HepG2 (cell line): ENCODE measurements around the gene SLC25A15. TPM values are rescaled to one million over a fixed set of nuclear protein-coding genes. Genes with fewer than 3 reads are reported as not detected.

Experiments used
- EP300 ChIP-seq, 3 experiments: sonication (generic) in 1 of 3; formaldehyde crosslinking in 1 of 3; IDR thresholded peaks; 2 replicates each; pipeline versions ENCODE4 v1.5.1 to v1.6.1; 2011 to 2020; ENCODE audit warnings: low read depth in 2 of 3, low read length in 2 of 3, borderline replicate concordance in 1 of 3, improper control_type of control experiment in 1 of 3, mild to moderate bottlenecking in 1 of 3, missing genetic modification reagents in 1 of 3, moderate library complexity in 1 of 3
- POLR2A ChIP-seq, 2 experiments: IDR thresholded peaks; 2 replicates each; pipeline ENCODE4 v1.6.1; 2011; ENCODE audit warnings: low read depth in 2 of 2, low read length in 2 of 2, mild to moderate bottlenecking in 1 of 2, moderate library complexity in 1 of 2; ENCODE audit not compliant: insufficient read depth in 1 of 2
- POLR2AphosphoS5 ChIP-seq: IDR thresholded peaks from 2 replicates; pipeline ENCODE4 v1.6.1; 2012; ENCODE audit warnings: low read depth, low read length
- ZEB1 ChIP-seq: IDR thresholded peaks from 2 replicates; pipeline ENCODE4 v1.6.1; 2012; ENCODE audit warnings: mild to moderate bottlenecking, low read depth, inconsistent platforms; ENCODE audit not compliant: insufficient replicate concordance
- ZNF292 ChIP-seq: sonication (generic); formaldehyde crosslinking; IDR thresholded peaks from 2 replicates; pipeline ENCODE4 v1.8.1; 2022; ENCODE audit warnings: mild to moderate bottlenecking, low read depth, missing genetic modification reagents, borderline replicate concordance
- ZNF484 ChIP-seq: sonication (generic); formaldehyde crosslinking; IDR thresholded peaks from 2 replicates; pipeline ENCODE4 v1.5.1; 2020; ENCODE audit warnings: mild to moderate bottlenecking, low read depth, missing genetic modification reagents, borderline replicate concordance
- polyA plus RNA-seq, 8 experiments: library from polyadenylated mRNA; depleted of rRNA in 3 of 8; stranded (reverse) in 7 of 8; unstranded in 1 of 8; fragments of >200 nt; fragmentation: Illumina TruSeq in 4 of 8; extraction: Trizol in 4 of 8; gene quantifications; 2 replicates each; pipeline versions ENCODE4 v1.2.1 to v1.2.3, GENCODE V29; 2011 to 2016; ENCODE audit warnings: low read depth in 4 of 8, missing spikeins in 1 of 8, mixed read lengths in 1 of 8; ENCODE audit not compliant: insufficient read depth in 1 of 8
- total RNA-seq, 5 experiments: library from RNA; depleted of rRNA; stranded (reverse); fragments of >200 nt; fragmentation: Illumina TruSeq; extraction: Trizol; gene quantifications; 2 replicates each; pipeline ENCODE4 v1.2.3, GENCODE V29; 2016; ENCODE audit warnings: low read depth in 1 of 5
- TF ChIP-seq, protein P1 (sequence below): sonication (generic); formaldehyde crosslinking; IDR thresholded peaks from 2 replicates; pipeline ENCODE4 v1.4.0; 2020; ENCODE audit warnings: missing genetic modification reagents
- TF ChIP-seq, protein P2 (sequence below): sonication (generic); formaldehyde crosslinking; conservative IDR thresholded peaks from 2 replicates; pipeline ENCODE4 v1.8.0; 2022; ENCODE audit warnings: mild to moderate bottlenecking, moderate library complexity, missing genetic modification reagents
- TF ChIP-seq, protein P3 (sequence below): IDR thresholded peaks from 2 replicates; pipeline ENCODE4 v1.4.0; 2020; ENCODE audit warnings: mild to moderate bottlenecking, missing genetic modification reagents
- TF ChIP-seq, protein P4 (sequence below): sonication (generic); formaldehyde crosslinking; IDR thresholded peaks from 2 replicates; pipeline ENCODE4 v1.9.0; 2021; ENCODE audit warnings: missing genetic modification reagents, borderline replicate concordance
- TF ChIP-seq, protein P5 (sequence below): IDR thresholded peaks from 2 replicates; pipeline ENCODE4 v1.6.1; 2012; ENCODE audit warnings: low read length, improper control_type of control experiment

Gene SLC25A15
- total and polyA plus RNA-seq, 2 of the 13 experiments (the other 11 are each of a cell fraction or from before 2014, with no cell fraction given): 17.3 to 39.1 TPM

DNA sequence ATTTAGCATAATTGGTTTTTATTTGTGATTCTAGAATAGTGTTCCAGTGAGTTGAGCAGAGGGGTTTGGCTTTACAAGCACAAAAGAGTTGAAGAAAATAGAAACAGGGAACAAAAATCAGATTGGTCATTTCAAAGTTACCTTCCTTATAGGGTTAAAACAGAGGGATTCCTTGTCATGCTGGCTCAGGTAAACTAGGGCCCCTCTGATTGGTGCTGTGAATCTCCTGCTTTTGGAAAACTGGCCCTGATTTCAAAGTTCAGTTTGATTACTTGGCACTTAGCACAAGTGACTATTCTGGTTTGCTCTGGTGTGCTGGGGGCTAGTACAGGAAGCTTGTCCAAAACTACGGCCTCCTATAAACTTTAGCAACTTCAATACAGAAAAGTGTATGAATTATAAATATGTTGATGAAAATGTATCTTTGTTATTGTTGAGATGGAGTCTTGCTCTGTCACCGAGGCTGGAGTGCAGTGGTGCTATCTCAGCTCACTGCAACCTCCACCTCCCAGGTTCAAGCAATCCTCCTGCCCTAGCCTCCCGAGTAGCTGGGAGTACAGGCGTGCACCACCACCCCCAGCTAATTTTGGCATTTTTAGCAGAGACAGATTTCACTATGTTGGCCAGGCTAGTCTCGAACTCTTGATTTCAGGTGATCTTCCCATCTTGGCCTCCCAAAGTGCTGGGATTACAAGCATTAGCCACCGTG, 16.5 kb upstream of the SLC25A15 start (continued):
- TF ChIP-seq, protein P1, sequence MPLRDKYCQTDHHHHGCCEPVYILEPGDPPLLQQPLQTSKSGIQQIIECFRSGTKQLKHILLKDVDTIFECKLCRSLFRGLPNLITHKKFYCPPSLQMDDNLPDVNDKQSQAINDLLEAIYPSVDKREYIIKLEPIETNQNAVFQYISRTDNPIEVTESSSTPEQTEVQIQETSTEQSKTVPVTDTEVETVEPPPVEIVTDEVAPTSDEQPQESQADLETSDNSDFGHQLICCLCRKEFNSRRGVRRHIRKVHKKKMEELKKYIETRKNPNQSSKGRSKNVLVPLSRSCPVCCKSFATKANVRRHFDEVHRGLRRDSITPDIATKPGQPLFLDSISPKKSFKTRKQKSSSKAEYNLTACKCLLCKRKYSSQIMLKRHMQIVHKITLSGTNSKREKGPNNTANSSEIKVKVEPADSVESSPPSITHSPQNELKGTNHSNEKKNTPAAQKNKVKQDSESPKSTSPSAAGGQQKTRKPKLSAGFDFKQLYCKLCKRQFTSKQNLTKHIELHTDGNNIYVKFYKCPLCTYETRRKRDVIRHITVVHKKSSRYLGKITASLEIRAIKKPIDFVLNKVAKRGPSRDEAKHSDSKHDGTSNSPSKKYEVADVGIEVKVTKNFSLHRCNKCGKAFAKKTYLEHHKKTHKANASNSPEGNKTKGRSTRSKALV (CRISPR knock-in tag): no peak
- TF ChIP-seq ZNF484 (CRISPR knock-in tag): no peak
- TF ChIP-seq ZNF292 (CRISPR knock-in tag): peak; percentile 14; the same call in 1 of the 2 replicates
- TF ChIP-seq, protein P2, sequence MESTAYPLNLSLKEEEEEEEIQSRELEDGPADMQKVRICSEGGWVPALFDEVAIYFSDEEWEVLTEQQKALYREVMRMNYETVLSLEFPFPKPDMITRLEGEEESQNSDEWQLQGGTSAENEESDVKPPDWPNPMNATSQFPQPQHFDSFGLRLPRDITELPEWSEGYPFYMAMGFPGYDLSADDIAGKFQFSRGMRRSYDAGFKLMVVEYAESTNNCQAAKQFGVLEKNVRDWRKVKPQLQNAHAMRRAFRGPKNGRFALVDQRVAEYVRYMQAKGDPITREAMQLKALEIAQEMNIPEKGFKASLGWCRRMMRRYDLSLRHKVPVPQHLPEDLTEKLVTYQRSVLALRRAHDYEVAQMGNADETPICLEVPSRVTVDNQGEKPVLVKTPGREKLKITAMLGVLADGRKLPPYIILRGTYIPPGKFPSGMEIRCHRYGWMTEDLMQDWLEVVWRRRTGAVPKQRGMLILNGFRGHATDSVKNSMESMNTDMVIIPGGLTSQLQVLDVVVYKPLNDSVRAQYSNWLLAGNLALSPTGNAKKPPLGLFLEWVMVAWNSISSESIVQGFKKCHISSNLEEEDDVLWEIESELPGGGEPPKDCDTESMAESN (CRISPR knock-in tag): no peak
- TF ChIP-seq ZEB1: peak; percentile 60
- peak; percentile 38; the same call in 1 of the 2 replicates for TF ChIP-seq POLR2AphosphoS5
- TF ChIP-seq, protein P3, sequence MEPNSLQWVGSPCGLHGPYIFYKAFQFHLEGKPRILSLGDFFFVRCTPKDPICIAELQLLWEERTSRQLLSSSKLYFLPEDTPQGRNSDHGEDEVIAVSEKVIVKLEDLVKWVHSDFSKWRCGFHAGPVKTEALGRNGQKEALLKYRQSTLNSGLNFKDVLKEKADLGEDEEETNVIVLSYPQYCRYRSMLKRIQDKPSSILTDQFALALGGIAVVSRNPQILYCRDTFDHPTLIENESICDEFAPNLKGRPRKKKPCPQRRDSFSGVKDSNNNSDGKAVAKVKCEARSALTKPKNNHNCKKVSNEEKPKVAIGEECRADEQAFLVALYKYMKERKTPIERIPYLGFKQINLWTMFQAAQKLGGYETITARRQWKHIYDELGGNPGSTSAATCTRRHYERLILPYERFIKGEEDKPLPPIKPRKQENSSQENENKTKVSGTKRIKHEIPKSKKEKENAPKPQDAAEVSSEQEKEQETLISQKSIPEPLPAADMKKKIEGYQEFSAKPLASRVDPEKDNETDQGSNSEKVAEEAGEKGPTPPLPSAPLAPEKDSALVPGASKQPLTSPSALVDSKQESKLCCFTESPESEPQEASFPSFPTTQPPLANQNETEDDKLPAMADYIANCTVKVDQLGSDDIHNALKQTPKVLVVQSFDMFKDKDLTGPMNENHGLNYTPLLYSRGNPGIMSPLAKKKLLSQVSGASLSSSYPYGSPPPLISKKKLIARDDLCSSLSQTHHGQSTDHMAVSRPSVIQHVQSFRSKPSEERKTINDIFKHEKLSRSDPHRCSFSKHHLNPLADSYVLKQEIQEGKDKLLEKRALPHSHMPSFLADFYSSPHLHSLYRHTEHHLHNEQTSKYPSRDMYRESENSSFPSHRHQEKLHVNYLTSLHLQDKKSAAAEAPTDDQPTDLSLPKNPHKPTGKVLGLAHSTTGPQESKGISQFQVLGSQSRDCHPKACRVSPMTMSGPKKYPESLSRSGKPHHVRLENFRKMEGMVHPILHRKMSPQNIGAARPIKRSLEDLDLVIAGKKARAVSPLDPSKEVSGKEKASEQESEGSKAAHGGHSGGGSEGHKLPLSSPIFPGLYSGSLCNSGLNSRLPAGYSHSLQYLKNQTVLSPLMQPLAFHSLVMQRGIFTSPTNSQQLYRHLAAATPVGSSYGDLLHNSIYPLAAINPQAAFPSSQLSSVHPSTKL (CRISPR knock-in tag): 0 out of 2 replicates have a peak, but pooled peaks have one; percentile 15
- 0 out of 4 replicates have a peak, but pooled peaks of 1 of the 2 experiments have one; percentile 16 for TF ChIP-seq POLR2A (IDR thresholded peaks at IDR 0.05; ENCODE audit: insufficient read depth in 1 of 2, low read depth in 2 of 2, low read length in 2 of 2)
- TF ChIP-seq EP300 (IDR thresholded peaks at IDR 0.05; ENCODE audit: low read depth in 2 of 2, low read length in 2 of 2): peak in 1 of 2 experiments; percentile 14; a peak in 1 of 4 replicates
- no peak for TF ChIP-seq EP300 (CRISPR knock-in tag; IDR thresholded peaks at IDR 0.05; ENCODE audit: borderline replicate concordance)
- TF ChIP-seq, protein P4, sequence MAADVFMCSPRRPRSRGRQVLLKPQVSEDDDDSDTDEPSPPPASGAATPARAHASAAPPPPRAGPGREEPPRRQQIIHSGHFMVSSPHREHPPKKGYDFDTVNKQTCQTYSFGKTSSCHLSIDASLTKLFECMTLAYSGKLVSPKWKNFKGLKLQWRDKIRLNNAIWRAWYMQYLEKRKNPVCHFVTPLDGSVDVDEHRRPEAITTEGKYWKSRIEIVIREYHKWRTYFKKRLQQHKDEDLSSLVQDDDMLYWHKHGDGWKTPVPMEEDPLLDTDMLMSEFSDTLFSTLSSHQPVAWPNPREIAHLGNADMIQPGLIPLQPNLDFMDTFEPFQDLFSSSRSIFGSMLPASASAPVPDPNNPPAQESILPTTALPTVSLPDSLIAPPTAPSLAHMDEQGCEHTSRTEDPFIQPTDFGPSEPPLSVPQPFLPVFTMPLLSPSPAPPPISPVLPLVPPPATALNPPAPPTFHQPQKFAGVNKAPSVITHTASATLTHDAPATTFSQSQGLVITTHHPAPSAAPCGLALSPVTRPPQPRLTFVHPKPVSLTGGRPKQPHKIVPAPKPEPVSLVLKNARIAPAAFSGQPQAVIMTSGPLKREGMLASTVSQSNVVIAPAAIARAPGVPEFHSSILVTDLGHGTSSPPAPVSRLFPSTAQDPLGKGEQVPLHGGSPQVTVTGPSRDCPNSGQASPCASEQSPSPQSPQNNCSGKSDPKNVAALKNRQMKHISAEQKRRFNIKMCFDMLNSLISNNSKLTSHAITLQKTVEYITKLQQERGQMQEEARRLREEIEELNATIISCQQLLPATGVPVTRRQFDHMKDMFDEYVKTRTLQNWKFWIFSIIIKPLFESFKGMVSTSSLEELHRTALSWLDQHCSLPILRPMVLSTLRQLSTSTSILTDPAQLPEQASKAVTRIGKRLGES (CRISPR knock-in tag): no peak
- TF ChIP-seq, protein P5, sequence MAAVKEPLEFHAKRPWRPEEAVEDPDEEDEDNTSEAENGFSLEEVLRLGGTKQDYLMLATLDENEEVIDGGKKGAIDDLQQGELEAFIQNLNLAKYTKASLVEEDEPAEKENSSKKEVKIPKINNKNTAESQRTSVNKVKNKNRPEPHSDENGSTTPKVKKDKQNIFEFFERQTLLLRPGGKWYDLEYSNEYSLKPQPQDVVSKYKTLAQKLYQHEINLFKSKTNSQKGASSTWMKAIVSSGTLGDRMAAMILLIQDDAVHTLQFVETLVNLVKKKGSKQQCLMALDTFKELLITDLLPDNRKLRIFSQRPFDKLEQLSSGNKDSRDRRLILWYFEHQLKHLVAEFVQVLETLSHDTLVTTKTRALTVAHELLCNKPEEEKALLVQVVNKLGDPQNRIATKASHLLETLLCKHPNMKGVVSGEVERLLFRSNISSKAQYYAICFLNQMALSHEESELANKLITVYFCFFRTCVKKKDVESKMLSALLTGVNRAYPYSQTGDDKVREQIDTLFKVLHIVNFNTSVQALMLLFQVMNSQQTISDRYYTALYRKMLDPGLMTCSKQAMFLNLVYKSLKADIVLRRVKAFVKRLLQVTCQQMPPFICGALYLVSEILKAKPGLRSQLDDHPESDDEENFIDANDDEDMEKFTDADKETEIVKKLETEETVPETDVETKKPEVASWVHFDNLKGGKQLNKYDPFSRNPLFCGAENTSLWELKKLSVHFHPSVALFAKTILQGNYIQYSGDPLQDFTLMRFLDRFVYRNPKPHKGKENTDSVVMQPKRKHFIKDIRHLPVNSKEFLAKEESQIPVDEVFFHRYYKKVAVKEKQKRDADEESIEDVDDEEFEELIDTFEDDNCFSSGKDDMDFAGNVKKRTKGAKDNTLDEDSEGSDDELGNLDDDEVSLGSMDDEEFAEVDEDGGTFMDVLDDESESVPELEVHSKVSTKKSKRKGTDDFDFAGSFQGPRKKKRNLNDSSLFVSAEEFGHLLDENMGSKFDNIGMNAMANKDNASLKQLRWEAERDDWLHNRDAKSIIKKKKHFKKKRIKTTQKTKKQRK: no peak
